NB4 (cell line): ENCODE results near the gene MAPK8IP3.

Experiments
- MYC ChIP-seq: IDR thresholded peaks from 2 replicates; pipeline ENCODE4 v1.6.1; 2011; ENCODE audit warnings: low read depth, low read length
- POLR2A ChIP-seq: IDR thresholded peaks from 2 replicates; pipeline ENCODE4 v1.6.1; 2011; ENCODE audit warnings: mild to moderate bottlenecking; ENCODE audit not compliant: insufficient read length; ENCODE audit errors: extremely low read depth
- TF ChIP-seq, protein P1 (sequence below): IDR thresholded peaks from one replicate; pipeline ENCODE4 v1.5.1; 2012; ENCODE audit warnings: low read depth, low read length
- TF ChIP-seq, protein P2 (sequence below): IDR thresholded peaks from 2 replicates; pipeline ENCODE4 v1.6.1; 2011; ENCODE audit warnings: low read depth, low read length

DNA sequence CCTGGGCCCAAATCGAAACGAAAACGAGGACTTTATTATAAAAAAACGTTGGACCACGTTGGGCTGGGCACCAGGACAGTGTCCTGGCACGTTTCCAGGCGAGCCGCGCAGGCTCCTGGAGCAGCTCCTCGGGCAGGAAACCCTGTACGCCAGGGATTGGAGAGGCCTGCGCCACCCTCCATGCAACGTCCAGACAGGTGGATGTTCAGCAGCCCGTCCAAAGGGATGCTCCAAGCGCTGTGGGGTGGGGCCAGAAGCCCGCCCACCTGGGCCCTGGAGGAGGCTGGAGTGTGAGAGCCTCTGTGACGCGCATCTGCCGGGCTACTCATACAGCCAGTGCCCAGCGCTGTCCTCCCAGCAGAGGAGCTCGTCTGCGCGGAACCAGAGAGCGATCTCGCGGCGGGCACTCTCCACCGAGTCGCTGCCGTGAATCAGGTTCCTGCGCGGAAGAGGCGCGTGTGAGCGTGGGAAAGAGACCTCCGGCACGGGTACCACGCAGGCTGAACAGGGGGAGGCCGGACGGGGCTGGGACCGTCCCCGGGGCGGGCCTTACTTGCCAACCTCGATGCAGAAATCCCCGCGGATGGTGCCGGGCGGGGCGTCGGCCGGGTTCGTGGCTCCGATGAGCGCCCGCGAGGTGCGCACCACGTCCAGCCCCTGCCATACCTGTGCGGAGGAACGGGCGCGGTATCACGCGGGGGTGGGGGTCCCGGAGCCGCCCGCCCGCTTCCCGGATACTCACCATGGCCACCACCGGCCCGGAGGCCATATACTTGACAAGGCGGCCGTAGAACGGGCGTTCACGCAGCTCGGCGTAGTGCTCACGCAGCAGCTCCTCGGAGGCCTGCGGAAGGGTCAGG, 64.6 kb downstream of the MAPK8IP3 start:
- TF ChIP-seq, protein P1, sequence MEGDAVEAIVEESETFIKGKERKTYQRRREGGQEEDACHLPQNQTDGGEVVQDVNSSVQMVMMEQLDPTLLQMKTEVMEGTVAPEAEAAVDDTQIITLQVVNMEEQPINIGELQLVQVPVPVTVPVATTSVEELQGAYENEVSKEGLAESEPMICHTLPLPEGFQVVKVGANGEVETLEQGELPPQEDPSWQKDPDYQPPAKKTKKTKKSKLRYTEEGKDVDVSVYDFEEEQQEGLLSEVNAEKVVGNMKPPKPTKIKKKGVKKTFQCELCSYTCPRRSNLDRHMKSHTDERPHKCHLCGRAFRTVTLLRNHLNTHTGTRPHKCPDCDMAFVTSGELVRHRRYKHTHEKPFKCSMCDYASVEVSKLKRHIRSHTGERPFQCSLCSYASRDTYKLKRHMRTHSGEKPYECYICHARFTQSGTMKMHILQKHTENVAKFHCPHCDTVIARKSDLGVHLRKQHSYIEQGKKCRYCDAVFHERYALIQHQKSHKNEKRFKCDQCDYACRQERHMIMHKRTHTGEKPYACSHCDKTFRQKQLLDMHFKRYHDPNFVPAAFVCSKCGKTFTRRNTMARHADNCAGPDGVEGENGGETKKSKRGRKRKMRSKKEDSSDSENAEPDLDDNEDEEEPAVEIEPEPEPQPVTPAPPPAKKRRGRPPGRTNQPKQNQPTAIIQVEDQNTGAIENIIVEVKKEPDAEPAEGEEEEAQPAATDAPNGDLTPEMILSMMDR = no peak
- TF ChIP-seq POLR2A (no peak), MYC (no peak)
- TF ChIP-seq, protein P2, sequence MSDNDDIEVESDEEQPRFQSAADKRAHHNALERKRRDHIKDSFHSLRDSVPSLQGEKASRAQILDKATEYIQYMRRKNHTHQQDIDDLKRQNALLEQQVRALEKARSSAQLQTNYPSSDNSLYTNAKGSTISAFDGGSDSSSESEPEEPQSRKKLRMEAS = no peak
